Neural cell (in vitro differentiated cells): Measurements from ENCODE around the gene CDHR2.

Experiments
- EP300 ChIP-seq: fragments of 450-650 bp; conservative IDR thresholded peaks from 2 replicates; pipeline ENCODE4 v1.6.1; 2014; ENCODE audit warnings: antibody characterized with exemption, mild to moderate bottlenecking, moderate library complexity; ENCODE audit not compliant: poor library complexity, severe bottlenecking
- EZH2 ChIP-seq: fragments of 200-600, 300-800 bp; shearing (Covaris generic), sonication (generic); IDR thresholded peaks from 2 replicates; pipeline ENCODE4 v1.6.1; 2014; ENCODE audit warnings: antibody characterized with exemption, low read length, borderline replicate concordance, mild to moderate bottlenecking; ENCODE audit not compliant: insufficient read depth, poor library complexity, severe bottlenecking
- MXI1 ChIP-seq: fragments of 450-650 bp; conservative IDR thresholded peaks from 2 replicates; pipeline ENCODE4 v1.6.1; 2014; ENCODE audit warnings: antibody characterized with exemption, mild to moderate bottlenecking; ENCODE audit not compliant: poor library complexity, severe bottlenecking
- POLR2AphosphoS5 ChIP-seq: IDR thresholded peaks from 2 replicates; pipeline ENCODE4 v1.6.1; 2012
- TAF1 ChIP-seq: IDR thresholded peaks from 2 replicates; pipeline ENCODE4 v1.6.1; 2012; ENCODE audit warnings: low read depth
- TF ChIP-seq, protein P1 (sequence below): fragments of 450-650 bp; IDR thresholded peaks from 2 replicates; pipeline ENCODE4 v1.5.1; 2014; ENCODE audit warnings: antibody characterized with exemption, mild to moderate bottlenecking, moderate library complexity; ENCODE audit not compliant: poor library complexity, severe bottlenecking

DNA sequence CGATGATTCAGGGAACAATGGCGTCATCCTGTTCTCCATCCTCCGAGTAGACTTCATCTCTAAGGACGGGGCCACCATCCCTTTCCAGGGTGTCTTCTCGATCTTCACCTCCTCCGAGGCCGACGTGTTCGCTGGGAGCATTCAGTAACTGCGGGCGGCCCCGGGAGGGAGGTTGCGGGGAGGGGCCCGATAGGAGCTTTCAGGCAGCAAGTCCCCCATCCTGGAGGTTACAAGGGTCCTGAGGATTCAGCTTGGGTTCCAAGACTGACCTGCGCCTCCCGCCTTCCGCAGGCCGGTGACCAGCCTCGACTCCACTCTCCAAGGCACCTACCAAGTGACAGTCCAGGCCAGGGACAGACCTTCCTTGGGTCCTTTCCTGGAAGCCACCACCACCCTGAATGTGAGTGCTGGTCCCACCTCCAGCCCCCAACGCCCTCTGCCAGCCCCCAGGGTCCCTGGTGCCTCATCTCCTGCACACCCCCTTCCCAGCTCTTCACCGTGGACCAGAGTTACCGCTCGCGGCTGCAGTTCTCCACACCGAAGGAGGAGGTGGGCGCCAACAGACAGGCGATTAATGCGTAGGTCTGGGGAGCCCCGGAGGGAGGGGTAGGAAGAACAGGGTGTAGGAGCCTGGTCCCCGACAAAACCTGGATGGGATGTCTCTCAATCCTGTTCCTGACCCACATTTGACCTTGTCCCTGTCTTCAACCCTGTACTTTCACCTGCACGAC is 40.1 kb downstream of the CDHR2 start:
- TF ChIP-seq, protein P1, sequence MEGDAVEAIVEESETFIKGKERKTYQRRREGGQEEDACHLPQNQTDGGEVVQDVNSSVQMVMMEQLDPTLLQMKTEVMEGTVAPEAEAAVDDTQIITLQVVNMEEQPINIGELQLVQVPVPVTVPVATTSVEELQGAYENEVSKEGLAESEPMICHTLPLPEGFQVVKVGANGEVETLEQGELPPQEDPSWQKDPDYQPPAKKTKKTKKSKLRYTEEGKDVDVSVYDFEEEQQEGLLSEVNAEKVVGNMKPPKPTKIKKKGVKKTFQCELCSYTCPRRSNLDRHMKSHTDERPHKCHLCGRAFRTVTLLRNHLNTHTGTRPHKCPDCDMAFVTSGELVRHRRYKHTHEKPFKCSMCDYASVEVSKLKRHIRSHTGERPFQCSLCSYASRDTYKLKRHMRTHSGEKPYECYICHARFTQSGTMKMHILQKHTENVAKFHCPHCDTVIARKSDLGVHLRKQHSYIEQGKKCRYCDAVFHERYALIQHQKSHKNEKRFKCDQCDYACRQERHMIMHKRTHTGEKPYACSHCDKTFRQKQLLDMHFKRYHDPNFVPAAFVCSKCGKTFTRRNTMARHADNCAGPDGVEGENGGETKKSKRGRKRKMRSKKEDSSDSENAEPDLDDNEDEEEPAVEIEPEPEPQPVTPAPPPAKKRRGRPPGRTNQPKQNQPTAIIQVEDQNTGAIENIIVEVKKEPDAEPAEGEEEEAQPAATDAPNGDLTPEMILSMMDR, result no peak
- TF ChIP-seq EP300 (no peak), TAF1 (no peak), EZH2 (no peak), POLR2AphosphoS5 (no peak), MXI1 (no peak)
